SJCRH30 (cell line): ENCODE data around the gene NOTCH2. TPM values are rescaled to one million over a fixed set of nuclear protein-coding genes. Genes with fewer than 3 reads are reported as not detected.
"Not testable (repeated sequence)": the region's sequence is repeated elsewhere in the genome, so short reads cannot be mapped to it uniquely, and the experiment has no call there.

ENCODE experiments used
- DNase-seq, 2 experiments: peaks; one replicate each; pipeline ENCODE4 v3.0.0-alpha.2; 2015 to 2020
- H3K27ac ChIP-seq: fragments of 250-450 bp; sonication (Bioruptor Pico); 2 replicates; pipeline ENCODE4 v1.5.1; 2020; ENCODE audit warnings: mild to moderate bottlenecking, moderate library complexity
- H3K27me3 ChIP-seq: fragments of 250-450 bp; sonication (Bioruptor Pico); 2 replicates; pipeline ENCODE4 v1.5.1; 2020; ENCODE audit warnings: mild to moderate bottlenecking, moderate library complexity
- H3K36me3 ChIP-seq: fragments of 250-450 bp; sonication (Bioruptor Pico); 2 replicates; pipeline ENCODE4 v1.5.1; 2020; ENCODE audit warnings: mild to moderate bottlenecking, moderate library complexity
- H3K4me1 ChIP-seq: fragments of 250-450 bp; sonication (Bioruptor Pico); 2 replicates; pipeline ENCODE4 v1.5.1; 2020; ENCODE audit warnings: mild to moderate bottlenecking, moderate library complexity
- H3K4me3 ChIP-seq: fragments of 250-450 bp; sonication (Bioruptor Pico); 2 replicates; pipeline ENCODE4 v1.5.1; 2020; ENCODE audit warnings: mild to moderate bottlenecking, moderate library complexity
- H3K9me3 ChIP-seq: fragments of 250-450 bp; sonication (Bioruptor Pico); replicated peaks from 2 replicates; pipeline ENCODE4 v1.5.1; 2020; ENCODE audit warnings: mild to moderate bottlenecking, moderate library complexity
- total RNA-seq: library from RNA; depleted of rRNA; stranded (reverse); fragments of >200 nt; shearing (Covaris generic); gene quantifications from 2 replicates; pipeline ENCODE4 v1.2.3, GENCODE V29; 2014

NOTCH2 gene
- total RNA-seq, 1 experiment from 2014 or later: 72.1 TPM

GRCh38 chr1:120093548-120094181 is 24.2 kb upstream of the NOTCH2 start:
- not testable (repeated sequence) for H3K36me3 ChIP-seq, H3K4me1 ChIP-seq, DNase-seq, H3K4me3 ChIP-seq, H3K9me3 ChIP-seq, H3K27me3 ChIP-seq, H3K27ac ChIP-seq

- H3K4me1 ChIP-seq, DNase-seq: not testable (repeated sequence)
These were observed 23.1 kb upstream of the NOTCH2 start for GRCh38 chr1:120092232-120093218.

GRCh38 chr1:120090830-120091229 is 21.4 kb upstream of the NOTCH2 start:
- H3K4me3 ChIP-seq, H3K36me3 ChIP-seq, H3K9me3 ChIP-seq, H3K4me1 ChIP-seq, H3K27ac ChIP-seq, H3K27me3 ChIP-seq: not testable (repeated sequence)
- DNase-seq: peak in 1 of 2 experiments; percentile 2

More at GRCh38 chr1:120092232-120093218, 23.1 kb upstream of the NOTCH2 start:
- not testable (repeated sequence) for H3K27ac ChIP-seq, H3K4me3 ChIP-seq, H3K9me3 ChIP-seq, H3K27me3 ChIP-seq, H3K36me3 ChIP-seq

- not testable (repeated sequence) for H3K36me3 ChIP-seq, H3K4me3 ChIP-seq, H3K9me3 ChIP-seq, H3K27ac ChIP-seq, H3K27me3 ChIP-seq, DNase-seq, H3K4me1 ChIP-seq
These were observed 18.5 kb upstream of the NOTCH2 start for GRCh38 chr1:120087959-120088358.

- not testable (repeated sequence) for H3K4me3 ChIP-seq, H3K4me1 ChIP-seq, H3K9me3 ChIP-seq, H3K27me3 ChIP-seq, H3K27ac ChIP-seq, DNase-seq, H3K36me3 ChIP-seq
These were observed 405 bp upstream of the NOTCH2 start for GRCh38 chr1:120069920-120070214.

GRCh38 chr1:120068683-120069066 is 787 bp downstream of the NOTCH2 start:
- peak overlapping the region; percentile 63 for H3K27ac ChIP-seq
- DNase-seq: peak in 1 of 2 experiments; percentile 28

GRCh38 chr1:120048208-120048607 is 21.3 kb downstream of the NOTCH2 start:
- H3K27me3 ChIP-seq, H3K36me3 ChIP-seq, H3K4me3 ChIP-seq, H3K9me3 ChIP-seq, H3K4me1 ChIP-seq, H3K27ac ChIP-seq, DNase-seq: not testable (repeated sequence)

More at GRCh38 chr1:120068683-120069066, 787 bp downstream of the NOTCH2 start:
- H3K9me3 ChIP-seq, H3K27me3 ChIP-seq, H3K36me3 ChIP-seq, H3K4me1 ChIP-seq: not testable (repeated sequence)
- peak overlapping the region; percentile 93 for H3K4me3 ChIP-seq

GRCh38 chr1:120041771-120042170 is 27.7 kb downstream of the NOTCH2 start:
- H3K27me3 ChIP-seq, H3K9me3 ChIP-seq, H3K4me3 ChIP-seq, H3K36me3 ChIP-seq, H3K4me1 ChIP-seq, DNase-seq, H3K27ac ChIP-seq: not testable (repeated sequence)

- H3K36me3 ChIP-seq, H3K9me3 ChIP-seq, H3K27me3 ChIP-seq, H3K4me1 ChIP-seq, H3K27ac ChIP-seq, DNase-seq, H3K4me3 ChIP-seq: not testable (repeated sequence)
These were observed 37.2 kb downstream of the NOTCH2 start for GRCh38 chr1:120032253-120032652.

- H3K36me3 ChIP-seq, H3K27ac ChIP-seq, H3K4me1 ChIP-seq, H3K9me3 ChIP-seq, H3K27me3 ChIP-seq, DNase-seq, H3K4me3 ChIP-seq: not testable (repeated sequence)
These were observed 45.7 kb downstream of the NOTCH2 start for GRCh38 chr1:120023791-120024190.

GRCh38 chr1:120014978-120015377 is 54.5 kb downstream of the NOTCH2 start:
- H3K4me3 ChIP-seq: peak overlapping the region; percentile 29; the same call in 1 of the 2 replicates
- DNase-seq: peak in 1 of 2 experiments; percentile 6
- not testable (repeated sequence) for H3K27me3 ChIP-seq, H3K27ac ChIP-seq, H3K9me3 ChIP-seq, H3K36me3 ChIP-seq, H3K4me1 ChIP-seq

GRCh38 chr1:120008320-120008719 is 61.1 kb downstream of the NOTCH2 start:
- H3K36me3 ChIP-seq: not testable (repeated sequence)

GRCh38 chr1:120007850-120008249 is 61.6 kb downstream of the NOTCH2 start:
- not testable (repeated sequence) for H3K9me3 ChIP-seq, H3K4me1 ChIP-seq, H3K36me3 ChIP-seq, H3K4me3 ChIP-seq, DNase-seq, H3K27me3 ChIP-seq, H3K27ac ChIP-seq

More at GRCh38 chr1:120008320-120008719, 61.1 kb downstream of the NOTCH2 start:
- not testable (repeated sequence) for DNase-seq, H3K4me1 ChIP-seq, H3K4me3 ChIP-seq, H3K27ac ChIP-seq, H3K9me3 ChIP-seq, H3K27me3 ChIP-seq

- not testable (repeated sequence) for H3K36me3 ChIP-seq, H3K27ac ChIP-seq, H3K27me3 ChIP-seq, H3K4me3 ChIP-seq, H3K9me3 ChIP-seq, DNase-seq, H3K4me1 ChIP-seq
These were observed 68.4 kb downstream of the NOTCH2 start for GRCh38 chr1:120001035-120001434.

- not testable (repeated sequence) for H3K4me3 ChIP-seq, DNase-seq, H3K4me1 ChIP-seq, H3K9me3 ChIP-seq, H3K27me3 ChIP-seq, H3K27ac ChIP-seq, H3K36me3 ChIP-seq
These were observed 72.6 kb downstream of the NOTCH2 start for GRCh38 chr1:119996731-119997312.
